K562 (cell line): ENCODE measurements around the gene FTO.

Experiments
- EP300 ChIP-seq: IDR thresholded peaks from 2 replicates; pipeline ENCODE4 v1.6.1; 2012; ENCODE audit warnings: low read length, improper control_type of control experiment
- MEF2D ChIP-seq: conservative IDR thresholded peaks from 2 replicates; pipeline ENCODE4 v1.6.1; 2016; ENCODE audit warnings: low read depth, missing genetic modification characterization, missing compliant biosample characterization
- RB1 ChIP-seq: fragments of 450-650 bp; IDR thresholded peaks from 2 replicates; pipeline ENCODE4 v1.6.1; 2017; ENCODE audit warnings: low read depth, mild to moderate bottlenecking
- RBM39 ChIP-seq: fragments of 200-400 bp; formaldehyde crosslinking; optimal IDR thresholded peaks from 2 replicates; pipeline ENCODE3; 2018; ENCODE audit warnings: low read depth, low read length
- TRIM28 ChIP-seq: fragments of 450-650 bp; IDR thresholded peaks from 2 replicates; pipeline ENCODE4 v1.6.1; 2017
- YY1 ChIP-seq, 3 experiments: IDR thresholded peaks; 2 replicates each; pipeline ENCODE4 v1.6.1; 2011; ENCODE audit warnings: low read length in 2 of 3, mild to moderate bottlenecking in 2 of 3, moderate library complexity in 2 of 3, borderline replicate concordance in 1 of 3, control low read depth in 1 of 3, low read depth in 1 of 3; ENCODE audit not compliant: insufficient read depth in 3 of 3, insufficient replicate concordance in 2 of 3, control insufficient read depth in 1 of 3, insufficient read length in 1 of 3; ENCODE audit errors: extremely low read depth in 1 of 3
- ZNF766 ChIP-seq: fragments of 200-800 bp; sonication (Bioruptor generic); conservative IDR thresholded peaks from 2 replicates; pipeline ENCODE4 v1.6.1; 2016; ENCODE audit warnings: missing genetic modification characterization, missing compliant biosample characterization
- TF ChIP-seq, protein P1 (sequence below): fragments of 450-650 bp; IDR thresholded peaks from 2 replicates; pipeline ENCODE4 v1.7.1; 2018; ENCODE audit warnings: mild to moderate bottlenecking, low read depth; ENCODE audit not compliant: partially characterized antibody
- TF ChIP-seq, protein P2 (sequence below), 3 experiments: IDR thresholded peaks in 2 of 3; conservative IDR thresholded peaks in 1 of 3; 2 replicates each; pipeline ENCODE4 v1.5.1; 2011 to 2012; ENCODE audit warnings: low read length in 3 of 3, mild to moderate bottlenecking in 3 of 3, control low read depth in 2 of 3, improper control_type of control experiment in 1 of 3, inconsistent platforms in 1 of 3, low read depth in 1 of 3, mixed read lengths in 1 of 3, moderate library complexity in 1 of 3; ENCODE audit not compliant: insufficient read depth in 2 of 3
- TF ChIP-seq, protein P3 (sequence below): sonication (generic); formaldehyde crosslinking; IDR thresholded peaks from 2 replicates; pipeline ENCODE4 v1.8.1; 2022; ENCODE audit warnings: missing genetic modification reagents
- TF ChIP-seq, protein P4 (sequence below): fragments of 250-450 bp; sonication (Bioruptor Pico); IDR thresholded peaks from 2 replicates; pipeline ENCODE4 v1.5.0; 2020; ENCODE audit warnings: mild to moderate bottlenecking, borderline replicate concordance

DNA sequence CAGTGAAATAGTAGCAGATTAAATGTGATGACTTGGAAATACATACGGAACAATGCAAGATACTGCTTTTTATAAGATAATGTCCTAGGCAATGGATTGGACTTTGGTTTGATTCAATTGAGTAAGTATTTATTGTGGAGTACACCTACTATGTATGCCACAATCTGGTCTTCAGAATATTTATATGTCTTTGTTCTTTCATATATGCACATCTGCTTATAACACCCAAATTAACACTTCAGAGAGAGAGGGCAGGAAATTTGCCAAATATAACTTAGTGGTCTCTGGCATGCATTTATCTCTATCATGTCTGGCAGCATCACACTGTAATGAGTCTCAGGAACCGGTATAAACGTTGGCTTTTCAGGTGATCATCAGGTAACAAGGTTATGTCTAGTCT, 17.2 kb upstream of the FTO start:
- TF ChIP-seq, protein P1, sequence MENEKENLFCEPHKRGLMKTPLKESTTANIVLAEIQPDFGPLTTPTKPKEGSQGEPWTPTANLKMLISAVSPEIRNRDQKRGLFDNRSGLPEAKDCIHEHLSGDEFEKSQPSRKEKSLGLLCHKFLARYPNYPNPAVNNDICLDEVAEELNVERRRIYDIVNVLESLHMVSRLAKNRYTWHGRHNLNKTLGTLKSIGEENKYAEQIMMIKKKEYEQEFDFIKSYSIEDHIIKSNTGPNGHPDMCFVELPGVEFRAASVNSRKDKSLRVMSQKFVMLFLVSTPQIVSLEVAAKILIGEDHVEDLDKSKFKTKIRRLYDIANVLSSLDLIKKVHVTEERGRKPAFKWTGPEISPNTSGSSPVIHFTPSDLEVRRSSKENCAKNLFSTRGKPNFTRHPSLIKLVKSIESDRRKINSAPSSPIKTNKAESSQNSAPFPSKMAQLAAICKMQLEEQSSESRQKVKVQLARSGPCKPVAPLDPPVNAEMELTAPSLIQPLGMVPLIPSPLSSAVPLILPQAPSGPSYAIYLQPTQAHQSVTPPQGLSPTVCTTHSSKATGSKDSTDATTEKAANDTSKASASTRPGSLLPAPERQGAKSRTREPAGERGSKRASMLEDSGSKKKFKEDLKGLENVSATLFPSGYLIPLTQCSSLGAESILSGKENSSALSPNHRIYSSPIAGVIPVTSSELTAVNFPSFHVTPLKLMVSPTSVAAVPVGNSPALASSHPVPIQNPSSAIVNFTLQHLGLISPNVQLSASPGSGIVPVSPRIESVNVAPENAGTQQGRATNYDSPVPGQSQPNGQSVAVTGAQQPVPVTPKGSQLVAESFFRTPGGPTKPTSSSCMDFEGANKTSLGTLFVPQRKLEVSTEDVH = no peak
- TF ChIP-seq, protein P2, sequence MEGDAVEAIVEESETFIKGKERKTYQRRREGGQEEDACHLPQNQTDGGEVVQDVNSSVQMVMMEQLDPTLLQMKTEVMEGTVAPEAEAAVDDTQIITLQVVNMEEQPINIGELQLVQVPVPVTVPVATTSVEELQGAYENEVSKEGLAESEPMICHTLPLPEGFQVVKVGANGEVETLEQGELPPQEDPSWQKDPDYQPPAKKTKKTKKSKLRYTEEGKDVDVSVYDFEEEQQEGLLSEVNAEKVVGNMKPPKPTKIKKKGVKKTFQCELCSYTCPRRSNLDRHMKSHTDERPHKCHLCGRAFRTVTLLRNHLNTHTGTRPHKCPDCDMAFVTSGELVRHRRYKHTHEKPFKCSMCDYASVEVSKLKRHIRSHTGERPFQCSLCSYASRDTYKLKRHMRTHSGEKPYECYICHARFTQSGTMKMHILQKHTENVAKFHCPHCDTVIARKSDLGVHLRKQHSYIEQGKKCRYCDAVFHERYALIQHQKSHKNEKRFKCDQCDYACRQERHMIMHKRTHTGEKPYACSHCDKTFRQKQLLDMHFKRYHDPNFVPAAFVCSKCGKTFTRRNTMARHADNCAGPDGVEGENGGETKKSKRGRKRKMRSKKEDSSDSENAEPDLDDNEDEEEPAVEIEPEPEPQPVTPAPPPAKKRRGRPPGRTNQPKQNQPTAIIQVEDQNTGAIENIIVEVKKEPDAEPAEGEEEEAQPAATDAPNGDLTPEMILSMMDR (IDR thresholded peaks at IDR 0.05 in 2 of 3, conservative IDR thresholded peaks at IDR 0.05 in 1 of 3; ENCODE audit: insufficient read depth in 2 of 3, low read depth in 1 of 3, low read length in 3 of 3) = no peak
- TF ChIP-seq YY1 (IDR thresholded peaks at IDR 0.05; ENCODE audit: borderline replicate concordance in 1 of 3, control insufficient read depth in 1 of 3, extremely low read depth in 1 of 3, insufficient read depth in 3 of 3, insufficient read length in 1 of 3, insufficient replicate concordance in 2 of 3, low read depth in 1 of 3, low read length in 2 of 3) (no peak), ZNF766 (CRISPR knock-in tag) (no peak), EP300 (no peak), MEF2D (tag) (no peak), RBM39 (no peak), RB1 (no peak), TRIM28 (no peak)
- TF ChIP-seq, protein P3, sequence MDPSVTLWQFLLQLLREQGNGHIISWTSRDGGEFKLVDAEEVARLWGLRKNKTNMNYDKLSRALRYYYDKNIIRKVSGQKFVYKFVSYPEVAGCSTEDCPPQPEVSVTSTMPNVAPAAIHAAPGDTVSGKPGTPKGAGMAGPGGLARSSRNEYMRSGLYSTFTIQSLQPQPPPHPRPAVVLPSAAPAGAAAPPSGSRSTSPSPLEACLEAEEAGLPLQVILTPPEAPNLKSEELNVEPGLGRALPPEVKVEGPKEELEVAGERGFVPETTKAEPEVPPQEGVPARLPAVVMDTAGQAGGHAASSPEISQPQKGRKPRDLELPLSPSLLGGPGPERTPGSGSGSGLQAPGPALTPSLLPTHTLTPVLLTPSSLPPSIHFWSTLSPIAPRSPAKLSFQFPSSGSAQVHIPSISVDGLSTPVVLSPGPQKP (CRISPR knock-in tag) = no peak
- TF ChIP-seq, protein P4, sequence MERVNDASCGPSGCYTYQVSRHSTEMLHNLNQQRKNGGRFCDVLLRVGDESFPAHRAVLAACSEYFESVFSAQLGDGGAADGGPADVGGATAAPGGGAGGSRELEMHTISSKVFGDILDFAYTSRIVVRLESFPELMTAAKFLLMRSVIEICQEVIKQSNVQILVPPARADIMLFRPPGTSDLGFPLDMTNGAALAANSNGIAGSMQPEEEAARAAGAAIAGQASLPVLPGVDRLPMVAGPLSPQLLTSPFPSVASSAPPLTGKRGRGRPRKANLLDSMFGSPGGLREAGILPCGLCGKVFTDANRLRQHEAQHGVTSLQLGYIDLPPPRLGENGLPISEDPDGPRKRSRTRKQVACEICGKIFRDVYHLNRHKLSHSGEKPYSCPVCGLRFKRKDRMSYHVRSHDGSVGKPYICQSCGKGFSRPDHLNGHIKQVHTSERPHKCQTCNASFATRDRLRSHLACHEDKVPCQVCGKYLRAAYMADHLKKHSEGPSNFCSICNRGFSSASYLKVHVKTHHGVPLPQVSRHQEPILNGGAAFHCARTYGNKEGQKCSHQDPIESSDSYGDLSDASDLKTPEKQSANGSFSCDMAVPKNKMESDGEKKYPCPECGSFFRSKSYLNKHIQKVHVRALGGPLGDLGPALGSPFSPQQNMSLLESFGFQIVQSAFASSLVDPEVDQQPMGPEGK (CRISPR knock-in tag) = no peak
